ENCODE measurements around the gene LGMN.

Gene LGMN

GRCh38 chr14:92774572-92774971 lies 26.1 kb upstream of the LGMN start:
- TF ChIP-seq FOXP2 (optimal IDR thresholded peaks at IDR 0.05; ENCODE audit: borderline replicate concordance, extremely low read depth, extremely low read length, insufficient read depth) (no peak), TAF1 (IDR thresholded peaks at IDR 0.05; ENCODE audit: borderline replicate concordance, insufficient read depth, low read length) (no peak), POLR2AphosphoS5 (IDR thresholded peaks at IDR 0.05; ENCODE audit: low read depth, low read length) (no peak), REST (IDR thresholded peaks at IDR 0.05; ENCODE audit: insufficient read depth in 1 of 2, low read depth in 2 of 2, low read length in 2 of 2) (no peak), SIN3A (IDR thresholded peaks at IDR 0.05; ENCODE audit: borderline replicate concordance, insufficient read depth, low read length) (no peak)

GRCh38 chr14:92770484-92770883 lies 22.1 kb upstream of the LGMN start:
- TF ChIP-seq POLR2AphosphoS5 (IDR thresholded peaks at IDR 0.05; ENCODE audit: low read depth, low read length), result no peak
- TF ChIP-seq SIN3A (IDR thresholded peaks at IDR 0.05; ENCODE audit: borderline replicate concordance, insufficient read depth, low read length), result no peak
- no peak for TF ChIP-seq TAF1 (IDR thresholded peaks at IDR 0.05; ENCODE audit: borderline replicate concordance, insufficient read depth, low read length)
- no peak for TF ChIP-seq REST (IDR thresholded peaks at IDR 0.05; ENCODE audit: insufficient read depth in 1 of 2, low read depth in 2 of 2, low read length in 2 of 2)
- no peak for TF ChIP-seq FOXP2 (optimal IDR thresholded peaks at IDR 0.05; ENCODE audit: borderline replicate concordance, extremely low read depth, extremely low read length, insufficient read depth)

- TF ChIP-seq FOXP2 (optimal IDR thresholded peaks at IDR 0.05; ENCODE audit: borderline replicate concordance, extremely low read depth, extremely low read length, insufficient read depth), result no peak
- TF ChIP-seq REST (IDR thresholded peaks at IDR 0.05; ENCODE audit: insufficient read depth in 1 of 2, low read depth in 2 of 2, low read length in 2 of 2), result no peak
- no peak for TF ChIP-seq POLR2AphosphoS5 (IDR thresholded peaks at IDR 0.05; ENCODE audit: low read depth, low read length)
- no peak for TF ChIP-seq TAF1 (IDR thresholded peaks at IDR 0.05; ENCODE audit: borderline replicate concordance, insufficient read depth, low read length)
- TF ChIP-seq SIN3A (IDR thresholded peaks at IDR 0.05; ENCODE audit: borderline replicate concordance, insufficient read depth, low read length), result no peak
Measured at GRCh38 chr14:92768795-92769194, 20.4 kb upstream of the LGMN start.

GRCh38 chr14:92760524-92760805 lies 12.0 kb upstream of the LGMN start:
- TF ChIP-seq TAF1 (IDR thresholded peaks at IDR 0.05; ENCODE audit: borderline replicate concordance, insufficient read depth, low read length), result no peak
- TF ChIP-seq SIN3A (IDR thresholded peaks at IDR 0.05; ENCODE audit: borderline replicate concordance, insufficient read depth, low read length), result no peak
- no peak for TF ChIP-seq REST (IDR thresholded peaks at IDR 0.05; ENCODE audit: insufficient read depth in 1 of 2, low read depth in 2 of 2, low read length in 2 of 2)
- TF ChIP-seq FOXP2 (optimal IDR thresholded peaks at IDR 0.05; ENCODE audit: borderline replicate concordance, extremely low read depth, extremely low read length, insufficient read depth), result no peak
- TF ChIP-seq POLR2AphosphoS5 (IDR thresholded peaks at IDR 0.05; ENCODE audit: low read depth, low read length), result no peak

Measured in PFSK-1 (cell line).